OCI-LY1 (cell line): ENCODE results near the gene PACRG.

Experiments used
- CTCF ChIP-seq: fragments of 200-600 bp; sonication (generic), shearing (Covaris generic); IDR thresholded peaks from 2 replicates; pipeline ENCODE4 v1.5.1; 2017; ENCODE audit warnings: mild to moderate bottlenecking, antibody characterized with exemption, low read length, moderate library complexity, mixed read lengths
- EZH2 ChIP-seq: fragments of 200-600 bp; sonication (generic), shearing (Covaris generic); IDR thresholded peaks from 2 replicates; pipeline ENCODE4 v1.8.0; 2017; ENCODE audit warnings: borderline replicate concordance, mixed run types, mild to moderate bottlenecking, antibody characterized with exemption, low read length, moderate library complexity, mixed read lengths

- no peak for TF ChIP-seq CTCF
- no peak for TF ChIP-seq EZH2
Measured at GRCh38 chr6:163162874-163163213, 435.1 kb downstream of the PACRG start.
